Mesendoderm (in vitro differentiated cells): ENCODE measurements around the gene DUSP16.

ENCODE experiments used
- DNase-seq: peaks from one replicate; pipeline ENCODE4 v3.0.0; 2013
- H2AK5ac ChIP-seq: 2 replicates; pipeline ENCODE4 v1.6.1; 2013; ENCODE audit warnings: low read length, inconsistent platforms
- H2BK120ac ChIP-seq: 2 replicates; pipeline ENCODE4 v1.6.1; 2013; ENCODE audit warnings: low read depth, mild to moderate bottlenecking, low read length, moderate library complexity, mixed read lengths
- H2BK15ac ChIP-seq: replicated peaks from 2 replicates; pipeline ENCODE4 v1.6.1; 2013; ENCODE audit warnings: low read depth, mild to moderate bottlenecking, moderate library complexity
- H2BK5ac ChIP-seq: 2 replicates; pipeline ENCODE4 v1.6.1; 2013; ENCODE audit warnings: low read length, inconsistent platforms
- H3K18ac ChIP-seq: 2 replicates; pipeline ENCODE4 v1.6.1; 2013; ENCODE audit warnings: mild to moderate bottlenecking, low read length, mixed read lengths
- H3K23ac ChIP-seq: one replicate; pipeline ENCODE4 v1.6.1; 2013; ENCODE audit warnings: low read length
- H3K27ac ChIP-seq: 2 replicates; pipeline ENCODE4 v1.5.1; 2013; ENCODE audit warnings: low read depth, mild to moderate bottlenecking, inconsistent platforms, low read length, moderate library complexity
- H3K27me3 ChIP-seq: 2 replicates; pipeline ENCODE4 v1.6.1; 2013; ENCODE audit warnings: low read length, control low read depth, mild to moderate bottlenecking, inconsistent platforms; ENCODE audit not compliant: insufficient read depth, poor library complexity
- H3K36me3 ChIP-seq: 2 replicates; pipeline ENCODE4 v1.6.1; 2013; ENCODE audit warnings: low read length, inconsistent platforms; ENCODE audit not compliant: control insufficient read depth, insufficient read depth
- H3K4ac ChIP-seq: one replicate; pipeline ENCODE4 v1.6.1; 2013; ENCODE audit warnings: low read depth, mild to moderate bottlenecking, low read length, moderate library complexity
- H3K4me1 ChIP-seq: 2 replicates; pipeline ENCODE4 v1.6.1; 2013; ENCODE audit warnings: low read depth, low read length, inconsistent platforms; ENCODE audit not compliant: control insufficient read depth
- H3K4me2 ChIP-seq: 2 replicates; pipeline ENCODE4 v1.6.1; 2013; ENCODE audit warnings: low read length
- H3K4me3 ChIP-seq: 2 replicates; pipeline ENCODE4 v1.5.1; 2013; ENCODE audit warnings: mild to moderate bottlenecking, low read length
- H3K56ac ChIP-seq: one replicate; pipeline ENCODE4 v1.6.1; 2013; ENCODE audit warnings: low read length
- H3K79me1 ChIP-seq: 2 replicates; pipeline ENCODE4 v1.6.1; 2013; ENCODE audit warnings: low read length, inconsistent platforms
- H3K79me2 ChIP-seq: 2 replicates; pipeline ENCODE4 v1.6.1; 2013; ENCODE audit warnings: mild to moderate bottlenecking, low read length; ENCODE audit not compliant: control insufficient read depth, insufficient read depth
- H3K9ac ChIP-seq: 2 replicates; pipeline ENCODE4 v1.6.1; 2013; ENCODE audit warnings: low read length, inconsistent platforms
- H4K5ac ChIP-seq: one replicate; pipeline ENCODE4 v1.6.1; 2013; ENCODE audit warnings: low read length
- H4K8ac ChIP-seq: one replicate; pipeline ENCODE4 v1.6.1; 2013; ENCODE audit warnings: low read depth, mild to moderate bottlenecking, control low read depth, low read length, moderate library complexity
- WGBS: extraction: QIAGEN DNeasy Blood & Tissue Kit; methylation state at CpG from one replicate; pipeline ENCODE4 v1.1.7; 2013; ENCODE audit warnings: low lambda C conversion rate, missing lambda C conversion rate; ENCODE audit not compliant: insufficient coverage; ENCODE audit errors: extremely low coverage; 5-methylcytosine and 5-hydroxymethylcytosine counted together

DUSP16 gene

DNA sequence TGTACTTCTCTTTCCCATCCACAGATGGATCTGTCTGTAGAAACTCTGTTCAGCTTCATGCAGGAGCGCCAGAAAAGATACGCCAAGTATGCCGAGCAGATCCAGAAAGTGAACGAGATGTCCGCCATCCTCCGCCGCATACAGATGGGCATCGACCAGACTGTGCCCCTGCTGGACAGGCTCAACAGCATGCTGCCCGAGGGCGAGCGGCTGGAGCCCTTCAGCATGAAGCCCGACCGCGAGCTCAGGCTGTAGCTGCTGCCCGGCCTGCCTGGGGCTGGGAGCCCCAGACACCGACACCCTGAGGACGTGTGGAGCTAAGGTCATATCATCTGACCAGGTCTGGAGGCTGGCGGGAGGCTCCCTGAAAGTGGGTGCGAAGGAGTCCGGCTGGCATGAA is 97.1 kb downstream of the DUSP16 start:
- no peak overlapping the region for H2BK120ac ChIP-seq
- H3K36me3 ChIP-seq, result no peaks in the 10 kb centered on the region
- no peak for DNase-seq
- no peak overlapping the region for H2BK5ac ChIP-seq
- H3K27ac ChIP-seq, result no peak overlapping the region
- no peak overlapping the region for H3K4me3 ChIP-seq
- no peak overlapping the region for H4K5ac ChIP-seq
- H3K79me2 ChIP-seq, result no peaks in the 10 kb centered on the region
- no peak overlapping the region for H4K8ac ChIP-seq
- no peak overlapping the region for H3K4ac ChIP-seq
- H3K56ac ChIP-seq, result no peak overlapping the region
- no peaks in the 10 kb centered on the region for H3K79me1 ChIP-seq
- H3K27me3 ChIP-seq, result no peaks in the 10 kb centered on the region
- no peak overlapping the region for H3K4me2 ChIP-seq
- no peak overlapping the region for H2AK5ac ChIP-seq
- H3K9ac ChIP-seq, result no peak overlapping the region
- no peak overlapping the region for H3K23ac ChIP-seq
- no peak overlapping the region for H3K18ac ChIP-seq
- H3K4me1 ChIP-seq, result no peaks in the 10 kb centered on the region
- H2BK15ac ChIP-seq, result no peak overlapping the region
- WGBS, result no CpG with 5 or more reads among the region's 20 CpGs

DNA sequence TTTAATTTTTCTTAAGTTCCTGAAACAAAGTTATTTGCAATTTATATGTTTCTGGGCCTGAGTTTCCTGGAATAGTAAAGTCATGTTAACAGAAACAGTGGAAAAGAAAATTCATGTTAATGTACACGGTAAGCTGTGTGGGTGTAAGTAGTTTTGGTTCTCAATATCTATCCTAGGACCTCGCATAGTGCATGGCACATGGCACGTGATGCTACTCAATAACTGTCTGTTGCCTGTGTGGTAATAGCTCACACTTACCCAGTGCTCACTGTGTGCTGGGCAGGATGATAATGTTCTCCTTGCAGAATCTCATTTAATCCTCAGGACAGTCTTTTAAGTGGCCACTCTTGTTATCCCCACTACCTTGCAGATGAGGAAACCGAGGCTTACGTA is 100.7 kb downstream of the DUSP16 start:
- Histone ChIP-seq H3K56ac (no peak overlapping the region), H4K5ac (no peak overlapping the region), H3K27me3 (no peaks in the 10 kb centered on the region), H3K9ac (no peak overlapping the region), H2BK120ac (no peak overlapping the region), H3K4ac (no peak overlapping the region), H3K18ac (no peak overlapping the region), H3K4me2 (no peak overlapping the region), H2BK15ac (no peak overlapping the region), H3K4me1 (peaks cover 6% of the 10 kb centered on the region), H3K4me3 (no peak overlapping the region), H2BK5ac (no peak overlapping the region), H2AK5ac (no peak overlapping the region), H3K79me1 (no peaks in the 10 kb centered on the region), H3K27ac (no peak overlapping the region), H4K8ac (no peak overlapping the region), H3K36me3 (no peaks in the 10 kb centered on the region), H3K79me2 (no peaks in the 10 kb centered on the region), H3K23ac (no peak overlapping the region)
- no peak for DNase-seq
- WGBS, result no CpG with 5 or more reads among the region's 5 CpGs

DNA sequence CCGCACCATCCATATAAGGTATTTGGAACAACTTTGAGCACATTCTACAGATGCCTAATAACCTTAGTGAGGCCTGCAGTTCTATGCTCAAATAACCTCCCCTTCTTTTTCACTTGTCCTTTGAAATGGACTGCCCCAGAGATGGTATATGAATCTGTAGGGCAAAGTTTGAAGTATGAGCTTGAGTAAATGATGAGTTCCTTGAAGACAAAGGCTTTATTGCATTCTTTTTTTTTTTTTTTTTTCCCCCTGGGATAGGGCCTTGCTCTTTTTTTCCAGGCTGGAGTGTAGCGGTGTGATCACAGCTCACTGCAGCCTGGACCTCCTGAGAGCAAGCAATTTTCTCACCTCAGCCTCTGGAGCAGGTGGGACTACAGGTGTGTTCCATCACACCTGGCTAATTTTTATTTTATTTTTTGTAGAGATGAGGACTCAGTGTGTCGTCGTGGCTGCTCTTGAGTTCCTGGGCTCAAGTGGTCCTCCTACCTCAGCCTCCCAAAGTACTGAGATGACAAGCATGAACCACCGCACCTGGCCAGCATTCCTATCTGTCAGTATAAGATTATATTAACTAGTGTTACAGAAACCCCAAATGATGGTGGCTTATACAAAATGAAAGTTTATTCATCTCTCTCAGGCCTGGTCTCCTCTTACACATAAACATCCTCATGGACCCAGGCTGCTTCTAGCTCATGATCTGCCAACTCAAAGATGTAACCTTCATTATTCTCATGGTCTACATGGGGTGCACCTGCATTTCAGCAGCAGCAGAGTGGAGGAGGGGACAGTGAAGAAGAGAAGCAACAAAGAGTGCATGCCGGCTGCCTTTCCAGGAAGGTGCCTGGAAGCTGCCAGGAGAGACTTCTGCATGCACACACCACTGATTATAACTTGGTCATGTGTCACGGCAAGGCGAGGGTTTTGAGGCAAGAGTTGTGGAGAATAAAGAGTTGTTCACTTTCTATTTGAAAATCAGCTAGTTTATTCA is 101.4 kb downstream of the DUSP16 start:
- H3K27me3 ChIP-seq, result no peaks in the 10 kb centered on the region
- no peak overlapping the region for H3K4me3 ChIP-seq
- H3K27ac ChIP-seq, result no peak overlapping the region
- DNase-seq, result no peak
- H2AK5ac ChIP-seq, result no peak overlapping the region
- no peak overlapping the region for H3K23ac ChIP-seq
- H2BK120ac ChIP-seq, result no peak overlapping the region
- H3K4me1 ChIP-seq, result peaks cover 6% of the 10 kb centered on the region
- H3K4ac ChIP-seq, result no peak overlapping the region
- no peak overlapping the region for H2BK15ac ChIP-seq
- H4K8ac ChIP-seq, result no peak overlapping the region
- no peak overlapping the region for H3K56ac ChIP-seq
- H3K36me3 ChIP-seq, result no peaks in the 10 kb centered on the region
- H3K4me2 ChIP-seq, result no peak overlapping the region
- H3K9ac ChIP-seq, result no peak overlapping the region
- no peak overlapping the region for H3K18ac ChIP-seq
- no peaks in the 10 kb centered on the region for H3K79me2 ChIP-seq
- no peak overlapping the region for H4K5ac ChIP-seq
- no peaks in the 10 kb centered on the region for H3K79me1 ChIP-seq
- H2BK5ac ChIP-seq, result no peak overlapping the region
- no CpG with 5 or more reads among the region's 8 CpGs for WGBS

DNA sequence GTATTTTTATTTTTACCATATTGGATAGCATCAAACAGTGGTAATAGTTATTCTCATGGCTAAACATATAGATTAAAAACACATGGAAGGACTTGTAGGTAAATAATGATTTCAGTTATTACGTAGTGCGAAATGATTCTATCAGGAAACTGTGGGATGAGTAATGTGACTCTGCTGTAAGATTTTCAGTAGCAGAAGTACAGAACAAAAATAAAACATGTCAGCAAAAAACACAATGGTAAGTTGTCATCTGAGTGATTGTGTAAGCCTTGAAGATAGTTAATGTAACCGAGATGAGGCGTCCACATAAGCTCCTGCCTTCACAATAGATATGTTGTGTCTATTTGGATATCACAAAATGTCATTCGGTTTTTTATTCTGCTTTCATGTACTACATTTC is 106.0 kb downstream of the DUSP16 start:
- DNase-seq, result no peak
- no peak overlapping the region for H4K8ac ChIP-seq
- no peak overlapping the region for H2BK15ac ChIP-seq
- H3K4ac ChIP-seq, result no peak overlapping the region
- H3K79me1 ChIP-seq, result no peaks in the 10 kb centered on the region
- no peak overlapping the region for H2AK5ac ChIP-seq
- no peak overlapping the region for H4K5ac ChIP-seq
- H3K27ac ChIP-seq, result no peak overlapping the region
- no peak overlapping the region for H3K4me3 ChIP-seq
- peaks cover 6% of the 10 kb centered on the region for H3K4me1 ChIP-seq
- no peak overlapping the region for H3K23ac ChIP-seq
- no peak overlapping the region for H3K9ac ChIP-seq
- no CpG with 5 or more reads among the region's 5 CpGs for WGBS
- H3K36me3 ChIP-seq, result no peaks in the 10 kb centered on the region
- no peaks in the 10 kb centered on the region for H3K27me3 ChIP-seq
- no peak overlapping the region for H3K56ac ChIP-seq
- no peak overlapping the region for H2BK5ac ChIP-seq
- H2BK120ac ChIP-seq, result no peak overlapping the region
- H3K79me2 ChIP-seq, result no peaks in the 10 kb centered on the region
- no peak overlapping the region for H3K18ac ChIP-seq
- no peak overlapping the region for H3K4me2 ChIP-seq

DNA sequence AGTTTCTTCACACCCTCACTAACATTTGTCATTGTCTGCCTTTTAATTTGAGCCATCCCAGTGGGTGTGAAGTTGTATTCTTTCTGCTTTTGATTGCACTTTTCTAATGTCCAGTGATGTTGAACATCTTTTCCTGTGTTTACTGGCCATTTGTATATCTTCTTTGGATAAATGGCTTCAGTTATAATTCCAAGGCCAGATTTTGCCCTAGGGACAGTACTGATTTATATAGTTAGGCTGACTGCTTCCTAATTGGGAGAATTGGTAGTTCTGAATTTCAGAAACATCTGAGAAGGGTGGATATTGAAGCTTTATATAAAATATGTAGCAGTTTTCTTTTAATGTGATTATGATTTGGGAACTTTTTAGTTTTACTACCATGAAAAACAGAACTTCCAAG is 108.3 kb downstream of the DUSP16 start:
- no peak overlapping the region for H2AK5ac ChIP-seq
- H4K5ac ChIP-seq, result no peak overlapping the region
- no peak overlapping the region for H2BK5ac ChIP-seq
- no peak overlapping the region for H3K4me3 ChIP-seq
- DNase-seq, result no peak
- H3K4ac ChIP-seq, result no peak overlapping the region
- no peaks in the 10 kb centered on the region for H3K79me1 ChIP-seq
- H3K4me1 ChIP-seq, result peaks cover 6% of the 10 kb centered on the region
- H3K27me3 ChIP-seq, result no peaks in the 10 kb centered on the region
- H3K36me3 ChIP-seq, result no peaks in the 10 kb centered on the region
- H3K23ac ChIP-seq, result no peak overlapping the region
- H2BK15ac ChIP-seq, result no peak overlapping the region
- H3K4me2 ChIP-seq, result no peak overlapping the region
- no peak overlapping the region for H3K27ac ChIP-seq
- H3K18ac ChIP-seq, result no peak overlapping the region
- no peak overlapping the region for H2BK120ac ChIP-seq
- H4K8ac ChIP-seq, result no peak overlapping the region
- H3K56ac ChIP-seq, result no peak overlapping the region
- no peak overlapping the region for H3K9ac ChIP-seq
- H3K79me2 ChIP-seq, result no peaks in the 10 kb centered on the region

DNA sequence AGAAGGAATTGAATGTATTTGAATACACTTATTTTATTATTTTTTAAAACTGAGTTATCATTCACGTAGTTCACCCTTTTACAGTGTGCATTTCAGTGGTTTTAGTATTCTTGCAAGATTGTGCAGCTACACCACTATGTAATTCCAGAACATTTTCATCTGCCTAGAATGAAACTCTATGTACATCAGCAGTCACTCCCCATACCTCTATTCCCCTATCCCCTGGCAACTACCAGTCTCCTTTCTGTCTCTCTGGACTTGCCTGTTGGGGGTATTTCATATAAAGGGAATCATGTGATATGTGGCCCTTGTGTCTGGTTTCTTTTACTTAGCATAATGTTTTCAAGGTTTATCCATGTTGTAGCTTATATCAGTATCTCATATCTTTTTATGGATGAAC is 109.0 kb downstream of the DUSP16 start:
- H3K4me3 ChIP-seq, result no peak overlapping the region
- H2BK15ac ChIP-seq, result no peak overlapping the region
- no peak overlapping the region for H3K23ac ChIP-seq
- peaks cover 6% of the 10 kb centered on the region for H3K4me1 ChIP-seq
- no peaks in the 10 kb centered on the region for H3K79me1 ChIP-seq
- no peak overlapping the region for H4K8ac ChIP-seq
- no peak overlapping the region for H4K5ac ChIP-seq
- no peak overlapping the region for H3K27ac ChIP-seq
- H3K79me2 ChIP-seq, result no peaks in the 10 kb centered on the region
- no peak overlapping the region for H2BK5ac ChIP-seq
- no peak overlapping the region for H2AK5ac ChIP-seq
- no peak overlapping the region for H3K4me2 ChIP-seq
- no peak overlapping the region for H3K18ac ChIP-seq
- no peak overlapping the region for H3K9ac ChIP-seq
- DNase-seq, result no peak
- H3K4ac ChIP-seq, result no peak overlapping the region
- H3K27me3 ChIP-seq, result no peaks in the 10 kb centered on the region
- no CpG with 5 or more reads among the region's 1 CpG for WGBS
- no peaks in the 10 kb centered on the region for H3K36me3 ChIP-seq
- no peak overlapping the region for H2BK120ac ChIP-seq
- no peak overlapping the region for H3K56ac ChIP-seq
